Sigmoid colon (tissue), 7 donors: ENCODE data around the gene ARL5C. TPM values are rescaled to one million over a fixed set of nuclear protein-coding genes. Genes with fewer than 3 reads are reported as not detected.

ENCODE experiments used
- DNase-seq: peaks from one replicate; pipeline ENCODE4 v3.0.0-alpha.2; 2019
- H3K27ac ChIP-seq, 4 donors: fragments of 200-600 bp; sonication (generic); one replicate each; pipeline ENCODE4 v1.5.1; 2016 to 2019; ENCODE audit warnings: mild to moderate bottlenecking in 1 of 4
- H3K27me3 ChIP-seq, 3 donors: fragments of 200-600 bp; sonication (generic); one replicate each; pipeline ENCODE4 v1.5.1; 2019; ENCODE audit warnings: mild to moderate bottlenecking in 1 of 3
- H3K36me3 ChIP-seq, 4 donors: fragments of 200-600 bp; sonication (generic); one replicate each; pipeline ENCODE4 v1.5.1; 2016 to 2019
- H3K4me1 ChIP-seq, 4 donors: fragments of 200-600 bp; sonication (generic); one replicate each; pipeline ENCODE4 v1.5.1; 2017 to 2019
- H3K4me3 ChIP-seq, 4 donors: fragments of 200-600 bp; sonication (generic); one replicate each; pipeline ENCODE4 v1.5.1; 2017 to 2019; ENCODE audit warnings: mild to moderate bottlenecking in 2 of 4, moderate library complexity in 1 of 4
- H3K9me3 ChIP-seq, 4 donors: fragments of 200-600 bp in 3 of 4; sonication (generic) in 3 of 4; one replicate each; pipeline versions ENCODE4 v1.5.1 to v1.6.1; 2013 to 2019
- EP300 ChIP-seq, 4 donors: sonication (generic); formaldehyde crosslinking; IDR thresholded peaks; one replicate each; pipeline ENCODE4 v1.6.1; 2017; ENCODE audit warnings: antibody characterized with exemption in 4 of 4
- POLR2A ChIP-seq, 2 donors: fragments of 450-650 bp; IDR thresholded peaks; one replicate each; pipeline ENCODE4 v1.6.1; 2016; ENCODE audit warnings: antibody characterized with exemption in 2 of 2, mild to moderate bottlenecking in 2 of 2, moderate library complexity in 2 of 2
- POLR2AphosphoS5 ChIP-seq, 4 donors: sonication (generic); formaldehyde crosslinking; IDR thresholded peaks; one replicate each; pipeline ENCODE4 v1.6.1; 2017; ENCODE audit warnings: antibody characterized with exemption in 4 of 4
- WGBS, 2 donors: extraction: QIAGEN DNeasy Blood & Tissue Kit; methylation state at CpG; one replicate each; pipeline ENCODE4 v1.1.7; 2013; 5-methylcytosine and 5-hydroxymethylcytosine counted together
- intact Hi-C: fragments of 100-400 bp; cut with DNase I; formaldehyde crosslinking; loops from one replicate; pipeline ENCODE4 v1.15.1; 2023
- polyA plus RNA-seq, 3 donors: library from polyadenylated mRNA; stranded (reverse); fragments of 200-250 nt; gene quantifications; one replicate each; pipeline ENCODE4 v1.2.3, GENCODE V29; 2013
- total RNA-seq, 4 donors: library from RNA; depleted of rRNA; stranded (reverse); fragments of >200 nt; gene quantifications; one replicate each; pipeline ENCODE4 v1.1.0, GENCODE V29; 2016
- TF ChIP-seq, protein P1 (sequence below), 4 experiments: fragments of 450-650 bp in 3 of 4; fragments of 200-600 bp in 1 of 4; IDR thresholded peaks; one replicate each; pipeline ENCODE4 v1.5.1; 2016 to 2019; ENCODE audit warnings: antibody characterized with exemption in 4 of 4, mild to moderate bottlenecking in 3 of 4, moderate library complexity in 2 of 4
- donor health status: healthy with polysubstance abuse.
- donor health status: Bipolar disorder and iron deficiency.
- donor health status: healthy.

Gene ARL5C
- total and polyA plus RNA-seq, 7 donors: 0.28 TPM; not detected in 6

DNA sequence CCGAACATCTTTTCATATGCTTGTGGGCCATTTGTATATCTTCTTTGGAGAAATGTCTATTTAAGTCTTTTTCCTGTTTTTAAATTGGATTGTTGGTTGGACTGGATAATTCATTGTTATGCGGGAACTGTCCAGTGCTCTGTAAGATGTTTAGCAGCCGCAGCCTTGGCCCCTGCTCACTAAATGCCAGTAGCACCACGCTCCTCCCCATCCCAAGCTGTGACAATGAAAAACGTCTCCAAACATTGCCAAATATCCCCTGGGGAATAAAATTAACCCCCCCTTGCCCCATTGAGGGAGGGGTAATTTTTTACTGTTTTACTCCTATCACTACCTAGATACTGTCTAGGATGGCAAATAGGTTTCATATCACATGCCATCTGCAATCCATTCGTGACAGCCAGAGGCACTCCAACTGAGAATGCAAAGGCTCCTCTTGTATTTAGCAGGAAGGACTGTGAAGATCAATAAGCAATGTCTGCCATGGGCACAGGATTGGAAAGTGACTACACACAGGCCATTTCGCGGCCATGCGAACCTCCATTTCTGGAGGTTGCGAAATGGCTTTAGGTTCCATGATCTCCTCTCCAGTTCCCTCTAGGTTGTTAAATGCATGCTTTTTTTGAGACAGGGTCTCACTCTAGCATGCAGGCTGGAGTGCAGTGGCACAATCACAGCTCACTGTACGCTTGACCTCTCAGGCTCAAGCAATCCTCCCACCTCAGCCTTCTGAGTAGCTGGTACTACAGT lies 23.9 kb downstream of the ARL5C start:
- TF ChIP-seq, protein P1, sequence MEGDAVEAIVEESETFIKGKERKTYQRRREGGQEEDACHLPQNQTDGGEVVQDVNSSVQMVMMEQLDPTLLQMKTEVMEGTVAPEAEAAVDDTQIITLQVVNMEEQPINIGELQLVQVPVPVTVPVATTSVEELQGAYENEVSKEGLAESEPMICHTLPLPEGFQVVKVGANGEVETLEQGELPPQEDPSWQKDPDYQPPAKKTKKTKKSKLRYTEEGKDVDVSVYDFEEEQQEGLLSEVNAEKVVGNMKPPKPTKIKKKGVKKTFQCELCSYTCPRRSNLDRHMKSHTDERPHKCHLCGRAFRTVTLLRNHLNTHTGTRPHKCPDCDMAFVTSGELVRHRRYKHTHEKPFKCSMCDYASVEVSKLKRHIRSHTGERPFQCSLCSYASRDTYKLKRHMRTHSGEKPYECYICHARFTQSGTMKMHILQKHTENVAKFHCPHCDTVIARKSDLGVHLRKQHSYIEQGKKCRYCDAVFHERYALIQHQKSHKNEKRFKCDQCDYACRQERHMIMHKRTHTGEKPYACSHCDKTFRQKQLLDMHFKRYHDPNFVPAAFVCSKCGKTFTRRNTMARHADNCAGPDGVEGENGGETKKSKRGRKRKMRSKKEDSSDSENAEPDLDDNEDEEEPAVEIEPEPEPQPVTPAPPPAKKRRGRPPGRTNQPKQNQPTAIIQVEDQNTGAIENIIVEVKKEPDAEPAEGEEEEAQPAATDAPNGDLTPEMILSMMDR (IDR thresholded peaks at IDR 0.05): no peak
- TF ChIP-seq POLR2A (IDR thresholded peaks at IDR 0.05): no peak
- no peak for TF ChIP-seq EP300 (IDR thresholded peaks at IDR 0.05)
- no peak for TF ChIP-seq POLR2AphosphoS5 (IDR thresholded peaks at IDR 0.05)
- Histone ChIP-seq H3K27me3 (no peaks in the 10 kb centered on the region), H3K4me3 (no peak overlapping the region), H3K9me3 (no peaks in the 10 kb centered on the region), H3K4me1 (no peaks in the 10 kb centered on the region), H3K36me3 (no peaks in the 10 kb centered on the region), H3K27ac (no peak overlapping the region)
- no peak for DNase-seq
- WGBS, 2 donors: 89 to 90% methylated on average over 11 of the region's 11 CpGs
- intact Hi-C loops: loop anchor here (5.0 kb wide), 1 partner anchor 80 kb away; no protein-coding TSS in a partner anchor

DNA sequence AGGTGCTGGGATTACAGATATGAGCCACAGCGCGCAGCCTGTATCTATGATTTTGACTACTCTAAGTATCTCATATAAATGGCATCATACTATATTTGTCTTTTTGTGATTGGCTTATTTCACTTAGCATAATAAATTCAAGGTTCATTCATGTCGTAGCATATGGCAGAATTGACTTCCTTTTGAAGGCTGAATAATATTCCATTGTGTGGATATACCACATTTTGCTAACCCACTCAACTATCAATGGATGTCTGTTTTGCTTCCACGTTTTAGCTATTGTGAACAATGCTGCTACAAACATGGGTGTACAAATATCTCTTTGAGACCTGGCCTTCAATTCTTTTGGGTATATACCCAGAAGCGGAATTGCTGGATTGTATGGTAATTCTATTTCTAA lies 24.7 kb downstream of the ARL5C start:
- no peaks in the 10 kb centered on the region for H3K27me3 ChIP-seq
- no peak for DNase-seq
- no peaks in the 10 kb centered on the region for H3K9me3 ChIP-seq
- H3K36me3 ChIP-seq: no peaks in the 10 kb centered on the region
- TF ChIP-seq EP300 (IDR thresholded peaks at IDR 0.05) (no peak), POLR2A (IDR thresholded peaks at IDR 0.05) (no peak), POLR2AphosphoS5 (IDR thresholded peaks at IDR 0.05) (no peak)
- TF ChIP-seq, protein P1 (IDR thresholded peaks at IDR 0.05): no peak
- H3K4me3 ChIP-seq: no peak overlapping the region
- intact Hi-C loops: loop anchor here (5.0 kb wide), 1 partner anchor 79 kb away; no protein-coding TSS in a partner anchor
- H3K4me1 ChIP-seq: no peaks in the 10 kb centered on the region
- whole genome bisulfite sequencing, 2 donors: 92 to 95% methylated on average over 5 of the region's 5 CpGs
- H3K27ac ChIP-seq: no peak overlapping the region

DNA sequence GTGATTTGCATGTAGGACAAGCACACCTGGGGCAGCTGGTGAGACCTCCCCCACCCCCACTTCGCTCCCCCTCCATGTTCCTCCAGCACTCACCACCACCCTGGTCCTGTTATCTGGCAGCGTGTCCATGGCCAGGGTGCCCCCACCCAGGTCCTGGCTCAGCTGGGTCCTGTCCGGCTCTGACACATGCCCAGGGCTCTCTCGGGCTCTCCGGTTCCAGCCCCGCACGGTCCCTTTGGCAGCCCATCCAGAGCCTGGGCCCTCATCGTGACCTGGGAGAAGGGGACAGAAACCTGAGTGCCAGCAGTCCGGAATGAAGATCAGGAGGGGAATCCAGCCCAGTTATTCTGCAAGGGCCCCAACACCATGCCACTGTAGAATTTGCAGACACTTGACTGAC lies 26.4 kb downstream of the ARL5C start:
- TF ChIP-seq POLR2A (IDR thresholded peaks at IDR 0.05) (no peak), EP300 (IDR thresholded peaks at IDR 0.05) (no peak), POLR2AphosphoS5 (IDR thresholded peaks at IDR 0.05) (no peak)
- TF ChIP-seq, protein P1 (IDR thresholded peaks at IDR 0.05): no peak
- intact Hi-C loops: no loop called here
- H3K27ac ChIP-seq: no peak overlapping the region
- H3K9me3 ChIP-seq: no peaks in the 10 kb centered on the region
- no peak for DNase-seq
- WGBS, 2 donors: 92 to 95% methylated on average over 9 of the region's 9 CpGs
- no peaks in the 10 kb centered on the region for H3K36me3 ChIP-seq
- no peaks in the 10 kb centered on the region for H3K27me3 ChIP-seq
- no peaks in the 10 kb centered on the region for H3K4me1 ChIP-seq
- no peak overlapping the region for H3K4me3 ChIP-seq

DNA sequence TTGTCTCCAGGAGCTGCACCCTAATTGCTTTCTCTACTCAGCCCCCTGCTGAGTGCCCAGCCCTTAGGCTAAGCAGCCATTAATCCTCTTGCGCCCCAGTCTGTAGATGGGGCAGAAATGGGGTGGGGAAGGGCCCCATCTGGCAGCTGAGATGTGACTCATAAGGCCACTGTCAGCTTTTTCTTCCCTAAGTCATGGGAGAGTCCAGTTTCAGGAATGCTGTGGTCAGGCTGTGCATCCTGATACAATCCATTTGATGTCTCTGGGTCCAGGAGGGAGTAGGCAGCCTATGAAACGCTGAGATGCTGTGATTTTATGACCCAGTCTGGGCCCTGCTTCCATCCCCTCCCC lies 26.8 kb downstream of the ARL5C start:
- Histone ChIP-seq H3K27ac (no peak overlapping the region), H3K36me3 (no peaks in the 10 kb centered on the region), H3K27me3 (no peaks in the 10 kb centered on the region), H3K4me1 (no peaks in the 10 kb centered on the region), H3K4me3 (no peak overlapping the region), H3K9me3 (no peaks in the 10 kb centered on the region)
- TF ChIP-seq POLR2AphosphoS5 (IDR thresholded peaks at IDR 0.05): no peak
- TF ChIP-seq POLR2A (IDR thresholded peaks at IDR 0.05): no peak
- no peak for TF ChIP-seq EP300 (IDR thresholded peaks at IDR 0.05)
- 71 to 75% methylated on average over 2 of the region's 2 CpGs for WGBS, 2 donors
- intact Hi-C loops: no loop called here
- no peak for DNase-seq

DNA sequence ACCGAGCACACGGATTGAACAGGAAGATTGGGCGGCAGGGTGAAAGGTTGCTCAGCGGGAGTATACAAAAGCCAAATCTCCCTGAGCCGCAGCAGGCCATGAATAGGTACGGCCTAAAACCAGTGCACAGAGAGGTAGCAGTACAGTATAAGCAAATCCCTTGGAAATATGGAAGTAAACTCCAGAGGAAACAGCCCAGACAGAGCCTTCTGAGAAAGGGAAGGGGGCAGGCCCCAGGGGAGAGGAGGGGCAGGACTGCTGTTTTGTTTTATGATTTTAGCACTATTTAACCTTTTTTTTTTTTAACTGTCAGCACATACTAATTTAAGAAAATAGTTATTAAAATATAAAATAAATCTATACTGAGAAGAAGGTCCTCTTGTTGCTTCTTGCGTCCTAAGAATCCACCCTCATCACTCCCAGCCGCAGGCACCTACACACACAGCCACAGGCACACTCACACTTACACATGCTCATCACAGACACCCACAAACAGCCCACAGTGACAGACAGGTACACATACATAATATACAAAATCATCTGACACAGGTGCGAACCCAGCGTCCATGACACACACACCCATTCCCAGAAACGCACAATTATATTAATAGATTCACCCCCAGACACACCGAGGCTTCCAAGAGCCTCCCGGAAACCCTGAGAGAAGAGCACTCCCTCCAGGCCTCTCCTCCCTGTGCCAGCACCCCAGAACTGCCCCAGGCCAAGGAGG lies 27.4 kb downstream of the ARL5C start:
- Histone ChIP-seq H3K4me3 (no peak overlapping the region), H3K27ac (no peak overlapping the region), H3K4me1 (no peaks in the 10 kb centered on the region), H3K27me3 (no peaks in the 10 kb centered on the region), H3K9me3 (no peaks in the 10 kb centered on the region), H3K36me3 (no peaks in the 10 kb centered on the region)
- no peak for TF ChIP-seq POLR2AphosphoS5 (IDR thresholded peaks at IDR 0.05)
- TF ChIP-seq EP300 (IDR thresholded peaks at IDR 0.05): no peak
- TF ChIP-seq, protein P1 (IDR thresholded peaks at IDR 0.05): no peak
- no peak for TF ChIP-seq POLR2A (IDR thresholded peaks at IDR 0.05)
- intact Hi-C loops: no loop called here
- DNase-seq: no peak
- WGBS, 2 donors: 80 to 89% methylated on average over 13 of the region's 13 CpGs
